Prostate gland (tissue), 2 donors: ENCODE results near the gene CIROP.

Source experiments
- POLR2A ChIP-seq: fragments of 450-650 bp; IDR thresholded peaks from one replicate; pipeline ENCODE4 v1.6.1; 2016; ENCODE audit warnings: antibody characterized with exemption, mild to moderate bottlenecking
- TF ChIP-seq, protein P1 (sequence below), 4 experiments: fragments of 200-600 bp in 2 of 4; fragments of 450-650 bp in 2 of 4; sonication (generic) in 2 of 4; IDR thresholded peaks; 1 replicate in 3 of 4; 2 replicates in 1 of 4; pipeline ENCODE4 v1.5.1; 2016 to 2019; ENCODE audit warnings: antibody characterized with exemption in 4 of 4, mild to moderate bottlenecking in 2 of 4, moderate library complexity in 2 of 4

- TF ChIP-seq POLR2A, result no peak
- TF ChIP-seq, protein P1, sequence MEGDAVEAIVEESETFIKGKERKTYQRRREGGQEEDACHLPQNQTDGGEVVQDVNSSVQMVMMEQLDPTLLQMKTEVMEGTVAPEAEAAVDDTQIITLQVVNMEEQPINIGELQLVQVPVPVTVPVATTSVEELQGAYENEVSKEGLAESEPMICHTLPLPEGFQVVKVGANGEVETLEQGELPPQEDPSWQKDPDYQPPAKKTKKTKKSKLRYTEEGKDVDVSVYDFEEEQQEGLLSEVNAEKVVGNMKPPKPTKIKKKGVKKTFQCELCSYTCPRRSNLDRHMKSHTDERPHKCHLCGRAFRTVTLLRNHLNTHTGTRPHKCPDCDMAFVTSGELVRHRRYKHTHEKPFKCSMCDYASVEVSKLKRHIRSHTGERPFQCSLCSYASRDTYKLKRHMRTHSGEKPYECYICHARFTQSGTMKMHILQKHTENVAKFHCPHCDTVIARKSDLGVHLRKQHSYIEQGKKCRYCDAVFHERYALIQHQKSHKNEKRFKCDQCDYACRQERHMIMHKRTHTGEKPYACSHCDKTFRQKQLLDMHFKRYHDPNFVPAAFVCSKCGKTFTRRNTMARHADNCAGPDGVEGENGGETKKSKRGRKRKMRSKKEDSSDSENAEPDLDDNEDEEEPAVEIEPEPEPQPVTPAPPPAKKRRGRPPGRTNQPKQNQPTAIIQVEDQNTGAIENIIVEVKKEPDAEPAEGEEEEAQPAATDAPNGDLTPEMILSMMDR (IDR thresholded peaks at IDR 0.05), result no peak
Observed at GRCh38 chr14:23145794-23146350, 41.1 kb upstream of the CIROP start.
